GM21717 (cell line): ENCODE results near the gene CENPM.

ENCODE experiments used
- ATAC-seq: cut with Tn5 transposase; IDR thresholded peaks from one replicate; pipeline ENCODE4 v1.9.1; 2021; ENCODE audit warnings: mild to moderate bottlenecking, moderate library complexity; ENCODE audit not compliant: unreplicated experiment

CENPM gene

DNA sequence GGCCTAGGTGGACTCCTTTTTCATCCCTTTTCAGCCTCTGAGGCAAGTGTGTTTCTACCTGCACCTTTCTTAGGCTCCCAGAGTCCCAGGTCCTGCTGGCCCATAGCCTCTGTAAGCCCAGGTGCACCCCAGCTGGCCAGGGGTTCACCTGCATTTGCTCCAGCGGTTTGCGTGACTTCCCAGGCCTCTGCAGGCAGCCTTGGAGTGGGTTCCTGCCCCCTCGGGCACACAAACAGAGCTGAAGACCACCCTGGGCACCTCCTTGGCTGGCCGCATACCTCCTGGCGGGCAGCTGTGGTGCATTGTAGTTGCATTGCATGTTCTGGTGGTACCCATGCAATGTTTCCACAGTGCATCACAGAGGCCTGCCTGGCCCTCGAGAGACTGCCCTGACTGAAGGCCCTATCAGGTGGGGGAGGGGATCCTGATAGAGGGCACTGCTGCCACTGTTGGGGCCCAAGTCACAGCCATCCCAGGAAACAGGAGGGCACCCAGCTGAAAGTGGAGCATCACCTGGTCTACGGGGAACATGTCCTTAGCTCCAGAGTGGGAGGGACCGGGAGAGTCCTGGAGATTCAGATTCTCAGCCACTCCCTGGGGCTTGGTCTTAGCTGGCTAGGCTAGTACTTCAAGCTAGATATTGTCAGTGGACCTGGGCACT is 46.2 kb downstream of the CENPM start:
- ATAC-seq: no peak

GRCh38 chr22:41899992-41900651 is 46.8 kb downstream of the CENPM start:
- ATAC-seq: no peak

GRCh38 chr22:41899110-41899509 is 47.8 kb downstream of the CENPM start:
- no peak for ATAC-seq

- no peak for ATAC-seq
These were observed 48.3 kb downstream of the CENPM start for GRCh38 chr22:41898645-41899044.

- no peak for ATAC-seq
These were observed 53.2 kb downstream of the CENPM start for GRCh38 chr22:41893591-41894375.

GRCh38 chr22:41892721-41893120 is 54.2 kb downstream of the CENPM start:
- ATAC-seq: no peak

DNA sequence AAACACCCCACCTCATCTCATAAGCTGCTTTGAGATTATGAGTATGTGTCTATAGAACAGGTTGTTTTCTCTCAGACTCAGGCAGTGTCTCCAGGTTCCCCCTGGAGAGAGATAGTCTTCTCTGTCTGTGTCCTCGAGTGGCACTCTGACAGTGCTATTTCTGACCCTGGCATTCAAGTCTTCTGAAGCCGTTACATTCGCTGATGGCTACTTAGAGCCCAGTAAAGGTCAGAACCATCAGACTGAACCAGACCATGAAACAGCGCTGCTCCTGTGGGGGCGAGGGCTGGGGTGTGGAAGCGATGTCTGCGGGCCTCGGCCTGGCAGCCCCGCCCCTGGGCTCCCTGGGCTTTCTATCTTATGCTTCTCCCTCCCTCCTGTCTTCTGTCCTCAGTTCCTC is 55.5 kb downstream of the CENPM start:
- ATAC-seq: no peak
